Measurements from ENCODE around the gene ALPL.

The ALPL gene

DNA sequence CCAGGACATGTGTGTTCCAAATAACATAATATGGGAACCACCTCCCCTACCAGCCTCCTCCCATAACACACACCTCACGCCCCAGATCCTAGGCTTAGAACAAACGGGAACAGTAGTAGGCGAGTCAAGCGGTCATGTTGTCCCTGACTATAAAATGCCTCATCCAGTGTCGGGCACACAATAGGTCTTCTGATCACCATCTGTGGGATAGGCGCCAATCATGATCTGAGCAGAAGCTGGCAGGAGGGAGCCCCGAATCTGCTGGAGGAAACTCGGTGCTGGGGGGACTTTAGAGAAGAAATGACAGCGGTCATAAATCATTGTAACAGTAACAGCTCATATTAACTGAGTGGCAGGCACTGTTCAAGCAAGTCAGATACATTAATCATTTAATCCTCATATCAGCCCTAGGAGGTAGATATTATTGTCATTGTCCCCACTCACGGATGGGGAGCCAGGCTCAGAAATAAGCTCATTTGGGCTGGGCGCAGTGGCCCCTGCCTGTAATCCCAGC, 13.4 kb downstream of the ALPL start:
- H3K4me3 ChIP-seq (ENCODE audit: control insufficient read depth, low read depth, low read length) = no peak overlapping the region
- DNase-seq (ENCODE audit: low read depth) = no peak
- TF ChIP-seq, protein P1, sequence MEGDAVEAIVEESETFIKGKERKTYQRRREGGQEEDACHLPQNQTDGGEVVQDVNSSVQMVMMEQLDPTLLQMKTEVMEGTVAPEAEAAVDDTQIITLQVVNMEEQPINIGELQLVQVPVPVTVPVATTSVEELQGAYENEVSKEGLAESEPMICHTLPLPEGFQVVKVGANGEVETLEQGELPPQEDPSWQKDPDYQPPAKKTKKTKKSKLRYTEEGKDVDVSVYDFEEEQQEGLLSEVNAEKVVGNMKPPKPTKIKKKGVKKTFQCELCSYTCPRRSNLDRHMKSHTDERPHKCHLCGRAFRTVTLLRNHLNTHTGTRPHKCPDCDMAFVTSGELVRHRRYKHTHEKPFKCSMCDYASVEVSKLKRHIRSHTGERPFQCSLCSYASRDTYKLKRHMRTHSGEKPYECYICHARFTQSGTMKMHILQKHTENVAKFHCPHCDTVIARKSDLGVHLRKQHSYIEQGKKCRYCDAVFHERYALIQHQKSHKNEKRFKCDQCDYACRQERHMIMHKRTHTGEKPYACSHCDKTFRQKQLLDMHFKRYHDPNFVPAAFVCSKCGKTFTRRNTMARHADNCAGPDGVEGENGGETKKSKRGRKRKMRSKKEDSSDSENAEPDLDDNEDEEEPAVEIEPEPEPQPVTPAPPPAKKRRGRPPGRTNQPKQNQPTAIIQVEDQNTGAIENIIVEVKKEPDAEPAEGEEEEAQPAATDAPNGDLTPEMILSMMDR (IDR thresholded peaks at IDR 0.05; ENCODE audit: control insufficient read depth, insufficient read depth, low read depth, low read length, missing control alignments) = no peak

DNA sequence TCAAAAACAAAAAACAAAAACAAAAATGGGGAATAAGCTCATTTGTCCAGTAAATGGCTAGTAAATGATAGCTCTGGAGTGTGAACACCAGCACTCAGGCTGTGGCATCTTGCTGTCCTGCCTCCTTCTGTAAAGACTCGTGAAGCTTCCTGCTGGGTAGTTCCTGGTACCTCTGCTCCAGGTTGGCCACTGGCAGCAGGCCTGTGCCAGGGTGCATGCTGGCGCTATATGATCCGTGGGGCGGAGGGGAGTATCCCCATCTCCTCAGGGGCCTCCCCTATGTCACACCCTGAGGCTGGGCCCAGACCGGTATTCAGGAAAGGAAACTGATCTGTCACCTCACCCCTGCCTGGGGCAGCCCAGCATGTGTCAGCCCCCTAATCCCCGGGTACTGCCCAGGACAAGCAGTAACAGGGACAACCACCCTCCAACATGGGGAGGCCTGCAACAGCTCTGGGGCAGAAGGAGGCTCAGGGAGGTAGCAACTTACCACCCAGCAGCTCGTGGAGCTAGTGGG, 14.1 kb downstream of the ALPL start:
- TF ChIP-seq, protein P1 (IDR thresholded peaks at IDR 0.05; ENCODE audit: control insufficient read depth, insufficient read depth, low read depth, low read length, missing control alignments) = no peak
- no peak for DNase-seq (ENCODE audit: low read depth)
- H3K4me3 ChIP-seq (ENCODE audit: control insufficient read depth, low read depth, low read length) = no peak overlapping the region

DNA sequence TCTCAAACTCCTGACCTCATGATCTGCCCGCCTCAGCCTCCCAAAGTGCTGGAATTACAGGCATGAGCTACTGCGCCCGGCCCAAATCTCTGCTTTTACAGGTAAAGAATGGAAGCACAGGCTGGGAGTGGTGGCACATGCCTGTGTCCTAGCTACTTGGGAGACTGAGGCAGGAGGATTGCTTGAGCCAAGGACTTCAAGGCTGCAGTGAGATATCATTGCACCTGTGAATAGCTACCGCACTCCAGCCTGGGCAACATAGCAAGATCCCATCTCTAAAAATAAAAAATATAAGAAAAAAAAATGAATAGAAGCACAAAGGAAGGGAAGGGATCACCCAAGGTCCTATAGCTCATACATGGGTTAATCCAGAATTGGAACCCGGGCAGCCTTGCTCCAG, 15.0 kb downstream of the ALPL start:
- TF ChIP-seq, protein P1 (IDR thresholded peaks at IDR 0.05; ENCODE audit: control insufficient read depth, insufficient read depth, low read depth, low read length, missing control alignments) = no peak
- DNase-seq (ENCODE audit: low read depth) = no peak

DNA sequence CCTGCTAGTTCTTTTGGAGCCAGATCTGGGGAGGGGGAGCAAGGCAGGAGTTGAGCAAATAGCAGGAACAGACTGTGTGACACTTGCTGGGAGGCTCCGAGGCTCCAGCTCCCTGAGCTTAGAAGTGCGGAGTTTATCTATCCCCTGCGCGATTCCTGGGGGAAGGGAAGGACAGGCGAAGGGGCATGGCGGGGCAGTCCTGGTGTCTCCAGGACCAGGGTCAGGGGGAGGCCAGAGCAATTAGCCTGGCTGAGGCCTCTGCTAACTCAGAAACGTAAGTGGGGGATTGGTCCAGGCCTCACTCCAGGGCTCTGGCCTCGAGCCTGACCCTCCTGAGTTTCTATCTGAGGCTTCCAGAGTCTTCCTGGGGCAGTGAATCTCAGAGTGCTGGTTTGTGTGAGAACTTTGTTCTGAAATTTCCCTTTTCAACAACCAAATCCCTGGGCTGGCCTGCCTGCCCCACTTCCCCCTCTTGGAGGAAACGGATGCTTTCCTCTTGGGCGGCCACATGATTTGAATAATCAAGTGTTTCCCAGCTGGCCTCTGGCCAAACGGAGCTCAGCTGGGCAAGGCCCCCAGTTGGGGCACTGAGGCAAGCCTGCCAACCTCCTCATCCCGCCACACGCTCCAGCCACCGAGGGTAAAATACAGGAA, 15.6 kb downstream of the ALPL start:
- TF ChIP-seq, protein P1 (IDR thresholded peaks at IDR 0.05; ENCODE audit: control insufficient read depth, insufficient read depth, low read depth, low read length, missing control alignments) = no peak
- H3K4me3 ChIP-seq (ENCODE audit: control insufficient read depth, low read depth, low read length) = no peak overlapping the region
- no peak for DNase-seq (ENCODE audit: low read depth)

More for the DNA sequence above, 15.0 kb downstream of the ALPL start:
- H3K4me3 ChIP-seq (ENCODE audit: control insufficient read depth, low read depth, low read length) = no peak overlapping the region

DNA sequence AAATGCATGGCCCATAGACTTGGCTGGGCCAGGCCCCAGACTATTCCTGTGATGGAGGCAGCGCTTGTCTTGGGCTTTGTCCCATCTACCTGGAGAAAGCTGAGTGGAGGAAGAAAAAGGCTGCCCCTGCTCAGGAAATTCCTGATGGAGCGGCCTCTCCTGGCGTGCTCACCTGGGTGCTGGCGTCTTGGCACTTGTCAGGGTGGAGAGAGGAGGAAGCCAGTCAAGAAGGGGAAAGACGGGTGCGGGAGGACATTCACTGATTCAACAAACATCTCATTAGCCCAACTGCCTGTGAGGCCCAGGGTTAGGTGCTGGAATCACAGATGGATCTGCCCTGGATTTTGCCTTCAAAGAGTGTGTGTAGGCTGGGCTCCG, 16.1 kb downstream of the ALPL start:
- TF ChIP-seq, protein P1 (IDR thresholded peaks at IDR 0.05; ENCODE audit: control insufficient read depth, insufficient read depth, low read depth, low read length, missing control alignments) = no peak
- DNase-seq (ENCODE audit: low read depth) = no peak
- no peak overlapping the region for H3K4me3 ChIP-seq (ENCODE audit: control insufficient read depth, low read depth, low read length)

DNA sequence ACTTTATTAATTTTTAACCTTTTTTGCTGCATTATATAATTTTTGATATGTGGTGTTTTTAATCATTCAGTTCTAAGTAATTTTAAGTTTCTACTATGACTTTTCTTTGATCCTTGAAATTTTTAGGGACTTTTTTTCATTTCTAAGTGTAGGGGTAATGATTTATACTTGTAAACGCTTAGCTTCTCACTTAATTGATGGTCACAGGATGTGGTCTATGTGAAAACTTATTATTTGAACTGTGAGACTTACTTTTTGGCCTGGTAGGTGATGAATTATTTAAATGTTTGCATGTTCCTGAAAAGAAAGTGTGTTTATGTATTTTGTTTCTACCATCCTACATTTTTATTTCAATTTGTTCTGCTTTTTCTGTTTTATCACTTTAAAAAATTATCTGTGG, 17.2 kb downstream of the ALPL start:
- no peak overlapping the region for H3K4me3 ChIP-seq (ENCODE audit: control insufficient read depth, low read depth, low read length)
- no peak for DNase-seq (ENCODE audit: low read depth)
- TF ChIP-seq, protein P1 (IDR thresholded peaks at IDR 0.05; ENCODE audit: control insufficient read depth, insufficient read depth, low read depth, low read length, missing control alignments) = no peak

Data from AG09309 (cell line).